ENCODE results near the gene GIGYF2. TPM values are rescaled to one million over a fixed set of nuclear protein-coding genes. Genes with fewer than 3 reads are reported as not detected.

Gene GIGYF2
- total RNA-seq, 1 experiment from 2014 or later = 55.3 TPM

GRCh38 chr2:232878855-232879617 is 181.9 kb downstream of the GIGYF2 start:
- H3K79me1 ChIP-seq (ENCODE audit: insufficient read depth, low read depth, low read length, poor library complexity, severe bottlenecking) = no peaks in the 10 kb centered on the region
- no peak overlapping the region for H3K4me3 Mint-ChIP-seq
- H3K23ac ChIP-seq (ENCODE audit: insufficient read length, low read depth, low read length) = no peak overlapping the region
- H3K79me2 ChIP-seq (ENCODE audit: insufficient read depth, low read length) = no peaks in the 10 kb centered on the region
- no peak overlapping the region for H3K4me2 ChIP-seq (ENCODE audit: insufficient read depth, insufficient read length, low read length)
- no peak overlapping the region for H4K8ac ChIP-seq (replicated peaks; ENCODE audit: insufficient read length, low read depth, low read length)
- no peak overlapping the region for H3K56ac ChIP-seq (ENCODE audit: insufficient read length, low read depth, low read length)
- no peak overlapping the region for H2BK15ac ChIP-seq (ENCODE audit: low read depth, low read length)
- H3K9me3 ChIP-seq (ENCODE audit: control insufficient read depth, low read depth, low read length) = no peaks in the 10 kb centered on the region
- no peak overlapping the region for H3K27ac ChIP-seq (ENCODE audit: insufficient read length, low read depth, low read length)
- no peak overlapping the region for H3K4ac ChIP-seq (ENCODE audit: low read depth, low read length)
- no peak overlapping the region for H3K9ac ChIP-seq (ENCODE audit: extremely low read depth, insufficient read length, low read length)
- H3K36me3 Mint-ChIP-seq (ENCODE audit: insufficient read depth in 1 of 3, low read depth in 3 of 3) = no peaks in the 10 kb centered on the region; a peak in 2 of 7 replicates
- no peaks in the 10 kb centered on the region for H4K20me1 ChIP-seq (ENCODE audit: control insufficient read depth, insufficient read depth, insufficient read length)
- H2BK120ac ChIP-seq (ENCODE audit: low read depth, low read length, poor library complexity, severe bottlenecking) = no peak overlapping the region
- no peak overlapping the region for H3K27ac Mint-ChIP-seq
- H3K27me3 ChIP-seq (ENCODE audit: insufficient read depth, low read length) = peaks cover 8% of the 10 kb centered on the region; the same call in 1 of the 2 replicates
- H2BK12ac ChIP-seq (ENCODE audit: insufficient read length, low read depth, low read length) = no peak overlapping the region
- no CpG with 5 or more reads among the region's 20 CpGs for WGBS (ENCODE audit: extremely low coverage, insufficient read length, low lambda C conversion rate)
- peaks cover 33% of the 10 kb centered on the region for H3K27me3 Mint-ChIP-seq (ENCODE audit: low read depth)
- no peaks in the 10 kb centered on the region for H3K4me1 ChIP-seq (ENCODE audit: insufficient read depth, low read length)
- H2AFZ ChIP-seq (ENCODE audit: low read length) = no peak overlapping the region
- no peak overlapping the region for H2AK5ac ChIP-seq (ENCODE audit: insufficient read length, low read length)
- TF ChIP-seq CTCF (conservative IDR thresholded peaks at IDR 0.05) = no peak
- H3K14ac ChIP-seq (ENCODE audit: insufficient read depth, low read length) = no peak overlapping the region
- H2BK5ac ChIP-seq (ENCODE audit: insufficient read length, low read length) = no peak overlapping the region
- H3K4me1 Mint-ChIP-seq = peaks cover 0 to 3% of the 10 kb centered on the region in 2 experiments; a peak in 1 of 4 replicates
- H4K91ac ChIP-seq (ENCODE audit: insufficient read length, low read depth, low read length) = no peak overlapping the region
- H3K9me3 Mint-ChIP-seq = no peaks in the 10 kb centered on the region; a peak in 1 of 5 replicates
- no peak overlapping the region for H3K18ac ChIP-seq (ENCODE audit: insufficient read length, low read depth, low read length)
- no peak overlapping the region for H3T11ph ChIP-seq (ENCODE audit: low read length)
- H4K5ac ChIP-seq (ENCODE audit: insufficient read length, low read depth, low read length) = no peak overlapping the region
- H3K23me2 ChIP-seq (ENCODE audit: insufficient read length, low read depth, low read length, poor library complexity, severe bottlenecking) = peaks cover 7% of the 10 kb centered on the region
- DNase-seq = no peak
- H2BK20ac ChIP-seq (ENCODE audit: low read depth, low read length, poor library complexity, severe bottlenecking) = no peak overlapping the region

Measured in H9 (cell line).